CD4-positive, alpha-beta memory T cell (primary cell): ENCODE data around the gene MED27. TPM values are rescaled to one million over a fixed set of nuclear protein-coding genes. Genes with fewer than 3 reads are reported as not detected.
A peak's percentile ranks its signal among the peaks of the same experiment; 100 is the strongest.

Experiments used
- CTCF ChIA-PET: fragments of 350-600 bp; sonication (Branson Sonifier 250); formaldehyde crosslinking; loops from one replicate; lab custom pipeline; 2021; ENCODE audit warnings: inconsistent platforms; ENCODE audit not compliant: partially characterized antibody; lab: Charles Lee
- POLR2A ChIA-PET: fragments of 350-600 bp; sonication (Branson Sonifier 250); formaldehyde crosslinking; loops from one replicate; lab custom pipeline; 2021; ENCODE audit not compliant: partially characterized antibody; lab: Charles Lee
- DNase-seq, 5 donors: peaks; one replicate each; pipeline versions ENCODE4 v3.0.0 to v3.0.0-alpha.2; 2020 to 2022; ENCODE audit warnings: mixed read lengths in 1 of 5
- H3K27ac ChIP-seq: one replicate; pipeline ENCODE4 v1.7.0; 2013; ENCODE audit warnings: low read depth, low read length
- H3K27me3 ChIP-seq: 2 replicates; pipeline ENCODE4 v1.7.0; 2013; ENCODE audit warnings: mild to moderate bottlenecking, low read length, moderate library complexity; ENCODE audit not compliant: insufficient read depth
- H3K36me3 ChIP-seq: 2 replicates; pipeline ENCODE4 v1.7.0; 2013; ENCODE audit warnings: mild to moderate bottlenecking, low read length, moderate library complexity; ENCODE audit not compliant: insufficient read depth
- H3K4me1 ChIP-seq: 2 replicates; pipeline ENCODE4 v1.7.0; 2013; ENCODE audit warnings: mild to moderate bottlenecking, low read length, moderate library complexity; ENCODE audit not compliant: insufficient read depth
- H3K4me3 ChIP-seq, 2 donors: one replicate each; pipeline ENCODE4 v1.7.0; 2013; ENCODE audit warnings: low read length in 2 of 2, mild to moderate bottlenecking in 1 of 2
- H3K9me3 ChIP-seq, 2 donors: one replicate each; pipeline ENCODE4 v1.7.0; 2013; ENCODE audit warnings: low read length in 2 of 2, control low read depth in 1 of 2; ENCODE audit not compliant: control insufficient read depth in 1 of 2
- H3K27ac Mint-ChIP-seq, 7 donors: one replicate each; pipeline ENCODE4 v1.8.0; 2020 to 2021; ENCODE audit warnings: mixed read lengths in 7 of 7, mild to moderate bottlenecking in 6 of 7, inconsistent platforms in 3 of 7, moderate library complexity in 3 of 7
- H3K27me3 Mint-ChIP-seq, 2 donors: one replicate each; pipeline ENCODE4 v1.8.0; 2020 to 2021; ENCODE audit warnings: mixed read lengths in 2 of 2
- H3K36me3 Mint-ChIP-seq, 2 donors: one replicate each; pipeline ENCODE4 v1.8.0; 2020 to 2021; ENCODE audit warnings: mixed read lengths in 2 of 2, inconsistent platforms in 1 of 2, mild to moderate bottlenecking in 1 of 2
- H3K4me1 Mint-ChIP-seq, 4 donors: one replicate each; pipeline ENCODE4 v1.8.0; 2020 to 2021; ENCODE audit warnings: mixed read lengths in 4 of 4, mild to moderate bottlenecking in 1 of 4
- H3K4me3 Mint-ChIP-seq, 8 donors: one replicate each; pipeline ENCODE4 v1.8.0; 2020 to 2021; ENCODE audit warnings: mixed read lengths in 8 of 8, mild to moderate bottlenecking in 7 of 8, moderate library complexity in 6 of 8, inconsistent platforms in 3 of 8
- H3K9me3 Mint-ChIP-seq, 8 donors: one replicate each; pipeline ENCODE4 v1.8.0; 2020 to 2021; ENCODE audit warnings: mixed read lengths in 8 of 8, mild to moderate bottlenecking in 5 of 8, inconsistent platforms in 3 of 8, moderate library complexity in 1 of 8
- intact Hi-C: fragments of 100-400 bp; cut with micrococcal nuclease; formaldehyde crosslinking; loops from one replicate; pipeline ENCODE4 v1.15.1; 2023
- polyA plus RNA-seq, 2 donors: library from polyadenylated mRNA; unstranded; fragments of 300-500 nt; fragmentation: Illumina TruSeq; gene quantifications; one replicate each; pipeline ENCODE4 v1.2.3, GENCODE V29; 2021
- total RNA-seq, 2 experiments: library from RNA; stranded (reverse); gene quantifications; one replicate each; pipeline ENCODE4 v1.2.3, GENCODE V29; 2021

The MED27 gene
- total and polyA plus RNA-seq, 4 experiments from 2014 or later = 15.6 to 57.7 (median 29.3) TPM

DNA sequence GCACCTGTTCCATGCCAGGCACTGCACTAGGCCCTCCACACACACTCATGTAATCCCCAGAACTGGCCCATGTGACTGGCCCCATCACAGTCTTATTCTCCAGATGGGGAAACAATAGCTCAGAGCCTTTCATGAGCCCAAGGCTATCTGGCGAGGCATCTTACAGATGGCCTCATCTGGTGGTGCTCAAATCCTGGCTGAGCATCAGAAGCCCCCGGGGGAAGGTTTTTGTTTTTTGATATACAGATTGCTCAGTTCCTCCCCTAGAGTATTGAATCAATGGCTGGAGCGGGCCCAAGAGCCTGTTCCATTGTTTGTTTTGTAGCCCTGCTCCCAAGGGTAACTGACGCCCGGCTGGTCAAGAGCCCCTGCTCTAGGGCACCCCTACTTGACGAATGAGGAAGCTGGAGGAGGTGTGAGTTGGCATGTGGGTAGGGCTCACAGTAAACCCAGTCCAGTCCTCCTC lies 194.5 kb downstream of the MED27 start:
- H3K4me1 Mint-ChIP-seq = peaks cover 0 to 20% (median 4%) of the 10 kb centered on the region in 4 donors
- DNase-seq = no peak
- CTCF ChIA-PET = no interaction called here
- Histone ChIP-seq H3K36me3 (peaks cover 4% of the 10 kb centered on the region), H3K27me3 (no peaks in the 10 kb centered on the region), H3K9me3 (no peaks in the 10 kb centered on the region), H3K27ac (no peak overlapping the region), H3K4me3 (no peak overlapping the region), H3K4me1 (no peaks in the 10 kb centered on the region)
- peaks cover 23 to 24% of the 10 kb centered on the region in 2 donors for H3K36me3 Mint-ChIP-seq
- H3K4me3 Mint-ChIP-seq = no peak overlapping the region
- H3K9me3 Mint-ChIP-seq = no peaks in the 10 kb centered on the region
- no peak overlapping the region for H3K27ac Mint-ChIP-seq
- no peaks in the 10 kb centered on the region for H3K27me3 Mint-ChIP-seq
- intact Hi-C loops = no loop called here
- POLR2A ChIA-PET = interaction anchor here (0.6 kb wide), 1 partner anchor 146 kb away, joined by 3 read pairs; no protein-coding TSS in a partner anchor

- no peak overlapping the region for H3K27ac ChIP-seq
- H3K4me3 ChIP-seq = no peak overlapping the region
- Mint-ChIP-seq H3K9me3 (no peaks in the 10 kb centered on the region), H3K4me3 (no peak overlapping the region), H3K27me3 (no peaks in the 10 kb centered on the region), H3K27ac (peak overlapping the region in 1 of 7 donors; percentile 69), H3K4me1 (peaks cover 0 to 20% (median 4%) of the 10 kb centered on the region in 4 donors), H3K36me3 (peaks cover 19 to 20% of the 10 kb centered on the region in 2 donors)
- no peaks in the 10 kb centered on the region for H3K27me3 ChIP-seq
- DNase-seq = no peak
- CTCF ChIA-PET = no interaction called here
- no peaks in the 10 kb centered on the region for H3K4me1 ChIP-seq
- intact Hi-C loops = no loop called here
- H3K9me3 ChIP-seq = no peaks in the 10 kb centered on the region
- peaks cover 4% of the 10 kb centered on the region for H3K36me3 ChIP-seq
- POLR2A ChIA-PET = interaction anchor here (0.6 kb wide), 1 partner anchor 147 kb away, joined by 3 read pairs; no protein-coding TSS in a partner anchor
Measured at GRCh38 chr9:131884222-131884621, 195.4 kb downstream of the MED27 start.

DNA sequence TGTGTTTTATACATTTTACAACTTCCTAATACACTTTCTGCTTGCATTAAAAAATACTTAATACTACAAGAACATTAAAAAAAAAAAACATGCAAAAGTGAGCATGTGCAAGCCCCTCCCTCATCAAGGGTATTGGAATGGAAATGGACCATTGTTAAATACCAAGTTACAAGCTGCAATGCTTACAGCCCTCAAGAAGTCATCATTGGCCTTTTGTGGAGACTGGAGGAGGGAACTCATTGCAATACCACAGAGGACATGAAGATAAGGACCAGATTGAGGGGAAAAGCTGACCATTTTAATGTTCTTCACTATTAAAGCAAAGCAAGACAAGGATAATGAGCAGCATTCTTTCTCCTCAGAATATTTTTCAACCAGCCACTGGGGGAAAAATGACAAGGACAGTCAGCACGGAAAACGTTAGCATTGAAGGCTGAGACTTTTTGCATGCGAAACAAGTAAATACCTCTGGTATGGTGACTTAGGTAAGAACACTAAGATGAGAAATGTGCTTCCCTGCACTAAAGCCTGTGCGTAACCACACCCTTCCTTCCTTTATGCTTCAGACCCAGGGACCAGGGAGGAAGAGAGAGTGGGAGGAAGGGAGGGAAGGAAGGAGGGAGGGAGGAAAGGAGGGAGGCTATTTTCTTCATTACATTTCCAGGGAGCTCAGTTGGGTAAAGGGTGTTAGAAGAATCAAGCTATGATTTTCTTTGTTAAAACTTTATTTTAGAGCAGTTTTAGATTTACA lies 198.7 kb downstream of the MED27 start:
- H3K9me3 Mint-ChIP-seq = no peaks in the 10 kb centered on the region
- POLR2A ChIA-PET = no interaction called here
- Histone ChIP-seq H3K4me3 (no peak overlapping the region), H3K27me3 (no peaks in the 10 kb centered on the region), H3K36me3 (peaks cover 4% of the 10 kb centered on the region), H3K27ac (no peak overlapping the region), H3K4me1 (no peaks in the 10 kb centered on the region), H3K9me3 (no peaks in the 10 kb centered on the region)
- H3K27ac Mint-ChIP-seq = peak overlapping the region in 1 of 7 donors; percentile 85
- peaks cover 12 to 16% of the 10 kb centered on the region in 2 donors for H3K36me3 Mint-ChIP-seq
- CTCF ChIA-PET = no interaction called here
- no peaks in the 10 kb centered on the region for H3K27me3 Mint-ChIP-seq
- H3K4me3 Mint-ChIP-seq = no peak overlapping the region
- peaks cover 0 to 20% (median 4%) of the 10 kb centered on the region in 4 donors for H3K4me1 Mint-ChIP-seq
- intact Hi-C loops = no loop called here
- no peak for DNase-seq

DNA sequence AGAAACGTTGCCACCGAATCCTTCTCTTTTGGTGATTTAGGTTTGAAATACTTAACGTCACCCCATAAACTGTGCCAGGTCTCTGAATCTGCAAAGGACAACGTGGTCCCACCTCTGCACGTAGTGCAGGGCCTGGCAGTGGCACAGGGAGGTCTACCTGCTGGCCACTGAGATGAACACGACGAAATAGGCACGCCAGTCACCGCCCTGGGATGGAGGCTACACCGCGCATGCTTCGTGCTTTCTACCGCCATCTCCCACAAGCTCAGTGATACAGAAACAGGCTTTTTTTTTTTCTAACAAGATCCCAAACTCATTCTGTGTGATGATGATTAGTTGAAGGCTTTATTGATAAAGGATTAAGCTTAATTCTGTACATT lies 199.8 kb downstream of the MED27 start:
- CTCF ChIA-PET = no interaction called here
- POLR2A ChIA-PET = no interaction called here
- no peak overlapping the region for H3K4me3 ChIP-seq
- no peaks in the 10 kb centered on the region for H3K27me3 Mint-ChIP-seq
- no peaks in the 10 kb centered on the region for H3K9me3 Mint-ChIP-seq
- H3K36me3 Mint-ChIP-seq = peaks cover 12 to 16% of the 10 kb centered on the region in 2 donors
- H3K4me1 Mint-ChIP-seq = peaks cover 0 to 20% (median 4%) of the 10 kb centered on the region in 4 donors
- H3K27me3 ChIP-seq = no peaks in the 10 kb centered on the region
- H3K36me3 ChIP-seq = no peaks in the 10 kb centered on the region
- no peak overlapping the region for H3K4me3 Mint-ChIP-seq
- intact Hi-C loops = no loop called here
- no peak overlapping the region for H3K27ac ChIP-seq
- DNase-seq = no peak
- H3K27ac Mint-ChIP-seq = no peak overlapping the region
- H3K9me3 ChIP-seq = no peaks in the 10 kb centered on the region
- no peaks in the 10 kb centered on the region for H3K4me1 ChIP-seq

- intact Hi-C loops = no loop called here
- H3K27ac Mint-ChIP-seq = no peak overlapping the region
Measured at GRCh38 chr9:131879181-131879910, 200.3 kb downstream of the MED27 start.

DNA sequence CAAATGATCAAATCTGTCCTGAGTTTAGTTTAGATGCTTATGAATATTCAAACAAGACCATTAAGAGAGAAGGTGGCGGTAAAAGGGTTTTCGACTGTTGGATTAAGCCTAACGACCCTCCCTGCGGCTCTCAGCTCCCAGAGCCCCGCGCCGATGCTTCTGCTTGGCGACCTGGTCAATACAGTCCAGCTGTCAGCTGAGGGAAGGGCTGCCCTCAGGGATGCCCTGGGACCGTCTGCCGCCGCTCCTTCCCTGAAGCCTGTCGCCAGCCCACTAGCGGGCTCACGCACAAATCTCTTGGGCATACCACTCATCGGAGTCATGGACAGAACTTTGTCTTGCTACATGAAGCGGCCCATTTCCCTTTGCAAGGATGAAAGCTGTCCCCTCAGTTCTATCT lies 203.2 kb downstream of the MED27 start:
- CTCF ChIA-PET = no interaction called here
- Histone ChIP-seq H3K27me3 (no peaks in the 10 kb centered on the region), H3K4me3 (no peak overlapping the region), H3K9me3 (no peaks in the 10 kb centered on the region), H3K4me1 (no peaks in the 10 kb centered on the region), H3K27ac (no peak overlapping the region), H3K36me3 (no peaks in the 10 kb centered on the region)
- Mint-ChIP-seq H3K27me3 (no peaks in the 10 kb centered on the region), H3K4me3 (no peak overlapping the region), H3K9me3 (no peaks in the 10 kb centered on the region), H3K27ac (peak overlapping the region in 1 of 7 donors; percentile 46), H3K36me3 (peaks cover 0 to 12% of the 10 kb centered on the region in 2 donors), H3K4me1 (peaks cover 0 to 6% (median 3%) of the 10 kb centered on the region in 4 donors)
- intact Hi-C loops = no loop called here
- no peak for DNase-seq
- POLR2A ChIA-PET = interaction anchor here (1.1 kb wide), 1 partner anchor 37 kb away, joined by 3 read pairs; no protein-coding TSS in a partner anchor

More at GRCh38 chr9:131879181-131879910, 200.3 kb downstream of the MED27 start:
- Mint-ChIP-seq H3K4me1 (peaks cover 0 to 20% (median 4%) of the 10 kb centered on the region in 4 donors), H3K9me3 (no peaks in the 10 kb centered on the region), H3K4me3 (no peak overlapping the region), H3K27me3 (no peaks in the 10 kb centered on the region), H3K36me3 (peaks cover 11 to 16% of the 10 kb centered on the region in 2 donors)
- Histone ChIP-seq H3K27me3 (no peaks in the 10 kb centered on the region), H3K4me3 (no peak overlapping the region), H3K27ac (no peak overlapping the region), H3K4me1 (no peaks in the 10 kb centered on the region), H3K9me3 (no peaks in the 10 kb centered on the region), H3K36me3 (no peaks in the 10 kb centered on the region)
- no peak for DNase-seq
- ChIA-PET POLR2A (no interaction called here), CTCF (no interaction called here)

GRCh38 chr9:131875828-131876485 lies 203.7 kb downstream of the MED27 start:
- H3K4me1 ChIP-seq = no peaks in the 10 kb centered on the region
- Mint-ChIP-seq H3K27ac (no peak overlapping the region), H3K4me3 (no peak overlapping the region), H3K36me3 (peaks cover 0 to 10% of the 10 kb centered on the region in 2 donors), H3K9me3 (no peaks in the 10 kb centered on the region), H3K4me1 (peaks cover 0 to 2% (median under 1%) of the 10 kb centered on the region in 4 donors), H3K27me3 (no peaks in the 10 kb centered on the region)
- H3K9me3 ChIP-seq = no peaks in the 10 kb centered on the region
- ChIA-PET CTCF (no interaction called here), POLR2A (interaction anchor here (1.1 kb wide), 1 partner anchor 36 kb away, joined by 3 read pairs; no protein-coding TSS in a partner anchor)
- no peaks in the 10 kb centered on the region for H3K36me3 ChIP-seq
- no peak overlapping the region for H3K4me3 ChIP-seq
- no peak overlapping the region for H3K27ac ChIP-seq
- no peaks in the 10 kb centered on the region for H3K27me3 ChIP-seq
- no peak for DNase-seq
- intact Hi-C loops = no loop called here
